Ishikawa (cell line): ENCODE data around the gene IMPA2.

ENCODE experiments used
- CEBPB ChIP-seq: IDR thresholded peaks from 2 replicates; pipeline ENCODE4 v1.6.1; 2012
- CREB1 ChIP-seq: IDR thresholded peaks from 2 replicates; pipeline ENCODE4 v1.6.1; 2012; ENCODE audit warnings: low read depth
- EGR1 ChIP-seq: IDR thresholded peaks from 2 replicates; pipeline ENCODE4 v1.6.1; 2012
- EP300 ChIP-seq: IDR thresholded peaks from 2 replicates; pipeline ENCODE4 v1.6.1; 2012; ENCODE audit warnings: borderline replicate concordance
- FOXM1 ChIP-seq: IDR thresholded peaks from 2 replicates; pipeline ENCODE4 v1.6.1; 2012; ENCODE audit warnings: low read depth, borderline replicate concordance
- NFIC ChIP-seq: IDR thresholded peaks from 2 replicates; pipeline ENCODE4 v1.6.1; 2012
- RAD21 ChIP-seq: IDR thresholded peaks from 2 replicates; pipeline ENCODE4 v1.6.1; 2012; ENCODE audit warnings: low read depth
- TAF1 ChIP-seq: IDR thresholded peaks from 2 replicates; pipeline ENCODE4 v1.6.1; 2012; ENCODE audit warnings: low read depth, mild to moderate bottlenecking
- TCF12 ChIP-seq: IDR thresholded peaks from 2 replicates; pipeline ENCODE4 v1.6.1; 2012; ENCODE audit warnings: low read depth
- TEAD4 ChIP-seq: IDR thresholded peaks from 2 replicates; pipeline ENCODE4 v1.6.1; 2012
- USF1 ChIP-seq: IDR thresholded peaks from 2 replicates; pipeline ENCODE4 v1.6.1; 2012
- YY1 ChIP-seq: IDR thresholded peaks from 2 replicates; pipeline ENCODE4 v1.6.1; 2012; ENCODE audit warnings: low read depth
- ZBTB7A ChIP-seq: IDR thresholded peaks from 2 replicates; pipeline ENCODE4 v1.6.1; 2012; ENCODE audit warnings: low read depth
- TF ChIP-seq, protein P1 (sequence below): IDR thresholded peaks from 2 replicates; pipeline ENCODE4 v1.6.1; 2012; ENCODE audit warnings: low read depth, mild to moderate bottlenecking
- TF ChIP-seq, protein P2 (sequence below): IDR thresholded peaks from 2 replicates; pipeline ENCODE4 v1.6.1; 2012

IMPA2 gene

DNA sequence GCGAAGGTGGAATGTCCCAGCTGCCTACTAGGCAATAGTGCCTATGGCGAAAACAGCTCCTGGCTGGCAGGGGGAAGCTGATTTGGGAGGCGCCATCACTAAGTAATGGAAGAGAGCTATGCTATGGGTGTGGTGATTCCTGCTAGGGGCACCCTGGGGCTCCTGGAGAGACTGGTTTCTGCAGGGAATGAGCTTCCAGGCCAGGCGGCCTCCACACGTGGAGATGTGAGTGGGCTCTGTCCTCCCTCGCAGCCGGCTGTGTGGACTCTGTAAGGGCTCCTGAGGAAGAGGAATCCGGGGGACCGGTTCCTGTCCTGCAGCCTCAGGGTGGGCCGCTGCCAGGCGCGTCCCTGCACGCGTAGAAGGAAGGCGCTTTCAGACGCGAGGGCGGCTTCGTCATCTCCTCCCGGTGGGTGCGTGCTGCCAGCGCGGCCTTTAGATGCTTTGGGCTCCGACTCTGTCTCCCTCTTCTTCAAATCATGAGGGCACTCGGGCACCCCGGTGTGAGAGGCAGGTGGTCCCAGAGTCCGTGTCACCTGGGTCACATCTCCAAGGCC is 56.9 kb downstream of the IMPA2 start:
- no peak for TF ChIP-seq TAF1
- no peak for TF ChIP-seq CEBPB
- TF ChIP-seq TCF12, result no peak
- no peak for TF ChIP-seq TEAD4
- TF ChIP-seq RAD21, result no peak
- TF ChIP-seq USF1, result no peak
- TF ChIP-seq NFIC, result no peak
- no peak for TF ChIP-seq ZBTB7A
- TF ChIP-seq FOXM1, result no peak
- TF ChIP-seq YY1, result no peak
- no peak for TF ChIP-seq EP300
- TF ChIP-seq CREB1, result no peak
- no peak for TF ChIP-seq EGR1
- TF ChIP-seq, protein P1, sequence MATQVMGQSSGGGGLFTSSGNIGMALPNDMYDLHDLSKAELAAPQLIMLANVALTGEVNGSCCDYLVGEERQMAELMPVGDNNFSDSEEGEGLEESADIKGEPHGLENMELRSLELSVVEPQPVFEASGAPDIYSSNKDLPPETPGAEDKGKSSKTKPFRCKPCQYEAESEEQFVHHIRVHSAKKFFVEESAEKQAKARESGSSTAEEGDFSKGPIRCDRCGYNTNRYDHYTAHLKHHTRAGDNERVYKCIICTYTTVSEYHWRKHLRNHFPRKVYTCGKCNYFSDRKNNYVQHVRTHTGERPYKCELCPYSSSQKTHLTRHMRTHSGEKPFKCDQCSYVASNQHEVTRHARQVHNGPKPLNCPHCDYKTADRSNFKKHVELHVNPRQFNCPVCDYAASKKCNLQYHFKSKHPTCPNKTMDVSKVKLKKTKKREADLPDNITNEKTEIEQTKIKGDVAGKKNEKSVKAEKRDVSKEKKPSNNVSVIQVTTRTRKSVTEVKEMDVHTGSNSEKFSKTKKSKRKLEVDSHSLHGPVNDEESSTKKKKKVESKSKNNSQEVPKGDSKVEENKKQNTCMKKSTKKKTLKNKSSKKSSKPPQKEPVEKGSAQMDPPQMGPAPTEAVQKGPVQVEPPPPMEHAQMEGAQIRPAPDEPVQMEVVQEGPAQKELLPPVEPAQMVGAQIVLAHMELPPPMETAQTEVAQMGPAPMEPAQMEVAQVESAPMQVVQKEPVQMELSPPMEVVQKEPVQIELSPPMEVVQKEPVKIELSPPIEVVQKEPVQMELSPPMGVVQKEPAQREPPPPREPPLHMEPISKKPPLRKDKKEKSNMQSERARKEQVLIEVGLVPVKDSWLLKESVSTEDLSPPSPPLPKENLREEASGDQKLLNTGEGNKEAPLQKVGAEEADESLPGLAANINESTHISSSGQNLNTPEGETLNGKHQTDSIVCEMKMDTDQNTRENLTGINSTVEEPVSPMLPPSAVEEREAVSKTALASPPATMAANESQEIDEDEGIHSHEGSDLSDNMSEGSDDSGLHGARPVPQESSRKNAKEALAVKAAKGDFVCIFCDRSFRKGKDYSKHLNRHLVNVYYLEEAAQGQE, result no peak
- TF ChIP-seq, protein P2, sequence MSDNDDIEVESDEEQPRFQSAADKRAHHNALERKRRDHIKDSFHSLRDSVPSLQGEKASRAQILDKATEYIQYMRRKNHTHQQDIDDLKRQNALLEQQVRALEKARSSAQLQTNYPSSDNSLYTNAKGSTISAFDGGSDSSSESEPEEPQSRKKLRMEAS, result no peak

DNA sequence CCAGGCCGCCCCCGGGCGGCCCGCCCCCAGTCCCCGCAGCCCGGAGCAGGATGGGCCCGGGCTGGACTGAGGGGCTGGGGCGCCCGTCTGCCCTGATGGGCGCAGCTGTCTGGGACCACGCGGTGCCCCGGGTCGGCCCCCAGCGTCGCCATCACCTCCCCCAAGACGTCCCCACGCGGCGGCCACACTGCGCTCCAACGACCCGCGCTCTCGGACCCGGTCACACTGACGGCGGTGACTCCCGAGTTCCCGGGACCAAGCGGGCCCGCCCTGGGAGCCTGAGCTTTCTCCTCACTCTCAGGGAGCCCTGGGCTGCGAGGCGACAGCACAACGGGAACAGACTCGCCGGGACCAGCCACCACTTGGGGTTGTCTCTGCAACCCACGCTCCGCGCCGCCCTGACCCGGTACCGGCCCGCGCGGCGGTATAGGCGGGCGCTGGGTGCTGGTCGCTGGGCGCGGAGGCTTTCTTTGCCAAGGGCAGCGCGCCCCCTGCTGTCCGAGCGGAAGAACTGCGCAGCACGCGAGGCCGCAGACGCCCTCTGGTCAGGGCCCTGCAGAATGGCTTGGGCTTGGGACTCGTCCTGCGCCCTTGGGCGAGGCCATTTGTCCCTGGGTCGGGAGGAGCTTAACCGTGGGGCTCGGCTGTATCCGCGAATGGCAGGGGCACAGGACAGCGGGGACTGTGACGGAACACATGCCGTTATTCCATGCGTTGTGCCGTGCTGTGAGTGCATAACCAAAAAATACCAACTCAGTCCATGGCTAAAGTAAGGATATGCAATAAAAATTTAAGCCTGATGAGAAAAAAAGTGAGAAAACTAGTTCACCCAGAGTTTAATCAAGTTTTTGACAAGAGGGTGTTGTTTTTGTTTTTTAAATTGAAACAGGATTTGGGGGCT is 57.6 kb downstream of the IMPA2 start:
- TF ChIP-seq EP300 (no peak), CEBPB (no peak), NFIC (peak; percentile 43; the same call in 1 of the 2 replicates), TEAD4 (no peak), RAD21 (peak; percentile 94), TCF12 (peak; percentile 63; the same call in 1 of the 2 replicates), YY1 (no peak)
- TF ChIP-seq, protein P2, result peak; percentile 77
- TF ChIP-seq, protein P1, result no peak

- TF ChIP-seq EP300, result no peak
- no peak for TF ChIP-seq ZBTB7A
- TF ChIP-seq, protein P1, result no peak
- no peak for TF ChIP-seq EGR1
- TF ChIP-seq TEAD4, result no peak
- no peak for TF ChIP-seq RAD21
- no peak for TF ChIP-seq CREB1
Observed at GRCh38 chr18:12041561-12041960, 60.3 kb downstream of the IMPA2 start.

- TF ChIP-seq EGR1 (no peak), NFIC (no peak), CEBPB (no peak), TCF12 (no peak), FOXM1 (no peak), ZBTB7A (no peak)
Observed at GRCh38 chr18:12043811-12044210, 62.5 kb downstream of the IMPA2 start.

DNA sequence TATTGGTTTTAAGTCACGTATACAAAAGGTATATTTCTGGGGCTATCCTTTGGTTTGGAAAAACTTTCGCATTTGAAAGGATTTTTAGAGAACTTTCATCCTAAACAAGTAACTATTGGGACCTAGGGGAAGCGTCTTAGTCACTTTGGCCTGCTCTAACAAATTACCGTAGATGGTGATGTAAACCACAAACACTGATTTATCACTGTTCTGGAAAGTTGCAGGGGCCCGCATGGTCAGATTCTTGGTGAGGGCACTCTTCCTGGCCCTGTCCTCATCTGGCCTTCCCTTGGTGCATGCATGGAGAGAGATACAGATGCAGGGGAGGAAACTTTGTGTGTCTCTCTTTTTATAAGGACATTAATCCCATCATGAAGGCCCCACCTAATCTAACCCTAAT is 63.3 kb downstream of the IMPA2 start:
- TF ChIP-seq CREB1 (no peak), TEAD4 (no peak)
